Endothelial cell of umbilical vein (primary cell): ENCODE data around the gene NOD2. TPM values are rescaled to one million over a fixed set of nuclear protein-coding genes. Genes with fewer than 3 reads are reported as not detected.

Source experiments
- BruUV-seq: library from RNA; stranded (reverse); fragments of 400-500 nt; replicated peaks from 2 replicates; lab custom pipeline; 2021; lab: Mats Ljungman, UMichigan
- CTCF ChIA-PET: fragments of 300-600, 350-600 bp; sonication (Branson Sonifier 250); formaldehyde crosslinking; loops from one replicate; lab custom pipeline; 2021; ENCODE audit warnings: antibody characterized with exemption, inconsistent platforms; lab: Charles Lee
- POLR2A ChIA-PET: fragments of 300-600, 350-600 bp; sonication (Branson Sonifier 250); formaldehyde crosslinking; loops from one replicate; lab custom pipeline; 2021; ENCODE audit warnings: antibody characterized with exemption, inconsistent platforms; lab: Charles Lee
- DNase-seq: peaks from one replicate; pipeline ENCODE4 v3.0.0-alpha.2; 2011; ENCODE audit warnings: low read depth, low spot score
- FAIRE-seq: peaks from 2 replicates; lab custom pipeline; 2011; peaks lifted over from hg19 to GRCh38; lab: Jason Lieb, UNC
- H2AFZ ChIP-seq: 2 replicates; pipeline ENCODE4 v1.6.0; 2012; ENCODE audit warnings: low read depth, low read length, control low read depth, inconsistent platforms
- H3K27ac ChIP-seq: 2 replicates; pipeline ENCODE4 v1.5.1; 2011; ENCODE audit warnings: low read depth, mild to moderate bottlenecking, control low read depth, low read length, moderate library complexity; ENCODE audit not compliant: insufficient read depth
- H3K27me3 ChIP-seq, 2 experiments: 2 replicates each; pipeline versions ENCODE4 v1.6.0 to v1.6.1; 2011; ENCODE audit warnings: low read length in 2 of 2, mixed read lengths in 1 of 2; ENCODE audit not compliant: control insufficient read depth in 2 of 2, insufficient read depth in 2 of 2
- H3K36me3 ChIP-seq, 2 experiments: 2 replicates in 1 of 2; 3 replicates in 1 of 2; pipeline ENCODE4 v1.5.1; 2011; ENCODE audit warnings: low read length in 2 of 2, mild to moderate bottlenecking in 1 of 2, moderate library complexity in 1 of 2; ENCODE audit not compliant: control insufficient read depth in 2 of 2, insufficient read depth in 2 of 2; ENCODE audit errors: extremely low read depth in 1 of 2
- H3K4me1 ChIP-seq: 3 replicates; pipeline ENCODE4 v1.5.1; 2011; ENCODE audit warnings: mild to moderate bottlenecking, low read length; ENCODE audit not compliant: control insufficient read depth, insufficient read depth; ENCODE audit errors: extremely low read depth
- H3K4me2 ChIP-seq: 2 replicates; pipeline ENCODE4 v1.6.1; 2011; ENCODE audit warnings: low read length, control low read depth, mixed read lengths; ENCODE audit not compliant: insufficient read depth
- H3K4me3 ChIP-seq, 3 experiments: fragments of 200-600 bp in 1 of 3; sonication (generic), shearing (Covaris generic) in 1 of 3; replicated peaks in 1 of 3; 2 replicates each; pipeline ENCODE4 v1.5.1; 2011 to 2016; ENCODE audit warnings: control low read depth in 3 of 3, low read length in 3 of 3, mild to moderate bottlenecking in 2 of 3, inconsistent platforms in 1 of 3, low read depth in 1 of 3, moderate library complexity in 1 of 3; ENCODE audit not compliant: insufficient read depth in 1 of 3
- H3K79me2 ChIP-seq: 2 replicates; pipeline ENCODE4 v1.6.0; 2012; ENCODE audit warnings: low read length, inconsistent platforms; ENCODE audit not compliant: control insufficient read depth, insufficient read depth
- H3K9ac ChIP-seq: replicated peaks from 2 replicates; pipeline ENCODE3; 2011; ENCODE audit warnings: low read length, control low read depth; ENCODE audit not compliant: insufficient read depth; ENCODE audit errors: extremely low read depth
- H3K9me1 ChIP-seq: replicated peaks from 3 replicates; pipeline ENCODE4 v1.6.0; 2011; ENCODE audit warnings: mild to moderate bottlenecking, low read length; ENCODE audit not compliant: control insufficient read depth, insufficient read depth; ENCODE audit errors: extremely low read depth
- H3K9me3 ChIP-seq: replicated peaks from 2 replicates; pipeline ENCODE4 v1.5.1; 2012; ENCODE audit warnings: low read length, inconsistent platforms; ENCODE audit not compliant: control insufficient read depth, insufficient read depth
- H4K20me1 ChIP-seq: replicated peaks from 2 replicates; pipeline ENCODE3; 2011; ENCODE audit warnings: mild to moderate bottlenecking, low read length; ENCODE audit not compliant: control insufficient read depth, insufficient read depth; ENCODE audit errors: extremely low read depth
- EZH2 ChIP-seq: IDR thresholded peaks from 2 replicates; pipeline ENCODE4 v1.6.1; 2012; ENCODE audit warnings: borderline replicate concordance, low read depth, mild to moderate bottlenecking, moderate library complexity, low read length, inconsistent platforms; ENCODE audit not compliant: severe bottlenecking
- FOS ChIP-seq: IDR thresholded peaks from 2 replicates; pipeline ENCODE4 v1.6.1; 2011; ENCODE audit warnings: mild to moderate bottlenecking, low read length, moderate library complexity, borderline replicate concordance; ENCODE audit not compliant: insufficient read depth
- GATA2 ChIP-seq: IDR thresholded peaks from 2 replicates; pipeline ENCODE4 v1.7.0; 2011; ENCODE audit warnings: low read depth, mild to moderate bottlenecking, moderate library complexity, mixed read lengths, low read length; ENCODE audit not compliant: insufficient read length, insufficient read depth
- JUN ChIP-seq: IDR thresholded peaks from 2 replicates; pipeline ENCODE4 v1.6.1; 2011; ENCODE audit warnings: borderline replicate concordance, low read depth; ENCODE audit not compliant: insufficient read length, insufficient read depth
- MYC ChIP-seq: IDR thresholded peaks from one replicate; pipeline ENCODE4 v1.6.1; 2011; ENCODE audit warnings: mild to moderate bottlenecking, low read depth, low read length
- POLR2A ChIP-seq: IDR thresholded peaks from 2 replicates; pipeline ENCODE4 v1.6.1; 2012; ENCODE audit warnings: low read depth, mild to moderate bottlenecking, control low read depth, low read length
- POLR2AphosphoS5 ChIP-seq: IDR thresholded peaks from 2 replicates; pipeline ENCODE4 v1.6.1; 2012; ENCODE audit warnings: low read depth, mild to moderate bottlenecking, control low read depth, low read length, moderate library complexity; ENCODE audit not compliant: insufficient read depth
- dilution Hi-C: fragments of 300-500 bp; cut with MboI; formaldehyde crosslinking; loops from one replicate; pipeline ENCODE4 v1.15.0; 2019; ENCODE audit warnings: low sequenced_read_pairs; ENCODE audit not compliant: extremely low pct_ligation_motif_present
- intact Hi-C: fragments of 100-400 bp; cut with micrococcal nuclease; formaldehyde crosslinking; loops from one replicate; pipeline ENCODE4 v1.10.0; 2022
- polyA plus RNA-seq, 4 experiments: library from polyadenylated mRNA; depleted of rRNA in 3 of 4; stranded (reverse) in 3 of 4; unstranded in 1 of 4; fragments of >200 nt; gene quantifications; 2 replicates each; pipeline versions ENCODE4 v1.2.1 to v1.2.3, GENCODE V29; 2011 to 2012; ENCODE audit warnings: missing spikeins in 1 of 4
- total RNA-seq: library from RNA; stranded (reverse); gene quantifications from 2 replicates; pipeline ENCODE4 v1.2.3, GENCODE V29; 2021
- TF ChIP-seq, protein P1 (sequence below): IDR thresholded peaks from 2 replicates; pipeline ENCODE4 v1.6.1; 2011; ENCODE audit not compliant: insufficient read depth, insufficient read length
- TF ChIP-seq, protein P2 (sequence below), 2 donors: IDR thresholded peaks; 1 replicate in 1 of 2; 2 replicates in 1 of 2; pipeline ENCODE4 v1.5.1; 2011; ENCODE audit warnings: low read length in 2 of 2, mild to moderate bottlenecking in 2 of 2, moderate library complexity in 2 of 2, control low read depth in 1 of 2, inconsistent platforms in 1 of 2, low read depth in 1 of 2; ENCODE audit not compliant: insufficient read depth in 1 of 2; ENCODE audit errors: extremely low read depth in 1 of 2

The NOD2 gene
- total and polyA plus RNA-seq, 2 donors (not counting 3 experiments of a cell fraction or from before 2014, with no cell fraction given) = 0.07 to 0.58 TPM

DNA sequence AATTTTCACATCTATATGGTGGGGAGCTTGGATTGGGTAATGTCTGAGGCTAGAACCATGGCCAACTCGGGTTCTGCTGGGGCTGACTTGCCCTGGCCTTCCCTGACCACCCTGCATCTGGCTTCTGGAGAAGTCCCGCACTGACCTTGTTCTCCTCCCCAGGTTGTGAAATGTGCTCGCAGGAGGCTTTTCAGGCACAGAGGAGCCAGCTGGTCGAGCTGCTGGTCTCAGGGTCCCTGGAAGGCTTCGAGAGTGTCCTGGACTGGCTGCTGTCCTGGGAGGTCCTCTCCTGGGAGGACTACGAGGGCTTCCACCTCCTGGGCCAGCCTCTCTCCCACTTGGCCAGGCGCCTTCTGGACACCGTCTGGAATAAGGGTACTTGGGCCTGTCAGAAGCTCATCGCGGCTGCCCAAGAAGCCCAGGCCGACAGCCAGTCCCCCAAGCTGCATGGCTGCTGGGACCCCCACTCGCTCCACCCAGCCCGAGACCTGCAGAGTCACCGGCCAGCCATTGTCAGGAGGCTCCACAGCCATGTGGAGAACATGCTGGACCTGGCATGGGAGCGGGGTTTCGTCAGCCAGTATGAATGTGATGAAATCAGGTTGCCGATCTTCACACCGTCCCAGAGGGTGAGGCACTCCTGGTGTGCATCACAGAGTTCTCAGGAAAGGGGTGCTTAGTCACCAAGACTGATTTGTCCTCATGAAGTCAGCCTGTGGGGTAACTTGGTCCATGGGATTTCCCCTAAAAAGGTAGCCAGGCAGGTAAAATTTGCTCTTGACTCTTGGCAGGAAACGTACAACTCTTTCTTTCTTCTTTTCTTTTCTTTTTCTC, 6.1 kb downstream of the NOD2 start:
- intact Hi-C loops = no loop called here
- no TSS peak for BruUV-seq

DNA sequence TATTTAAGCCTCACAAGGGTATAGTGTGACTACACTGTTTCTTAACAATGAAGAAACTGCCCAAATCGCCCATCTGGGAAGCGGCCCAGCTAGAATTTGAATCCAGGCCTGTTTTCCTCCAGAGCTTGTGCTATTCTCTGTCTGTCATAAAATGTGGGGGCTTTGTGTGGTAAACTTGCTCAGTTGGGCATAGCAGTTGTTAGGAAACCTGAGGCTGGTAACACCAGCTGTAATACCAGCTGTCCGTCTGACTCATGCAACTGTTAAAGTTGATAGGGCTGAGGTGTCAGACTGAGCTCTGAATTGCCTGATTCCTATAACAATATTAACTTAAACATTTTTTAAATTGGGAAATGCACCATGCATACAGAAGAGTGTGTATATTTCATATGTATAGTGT, 9.3 kb downstream of the NOD2 start:
- dilution Hi-C loops (no loop called here), intact Hi-C loops (no loop called here)
- DNase-seq (no peak), FAIRE-seq (no peak)
- ChIA-PET CTCF (interaction anchor here (1.0 to 1.7 kb wide), 3 partner anchors 13 to 104 kb away, joined by 3 to 7 read pairs (median 4); no protein-coding TSS in a partner anchor), POLR2A (no interaction called here)
- no TSS peak for BruUV-seq
- no peak overlapping the region for H3K4me2 ChIP-seq
- H3K9me3 ChIP-seq = peaks cover 2% of the 10 kb centered on the region
- H3K27me3 ChIP-seq = no peaks in the 10 kb centered on the region
- H4K20me1 ChIP-seq = no peaks in the 10 kb centered on the region
- H3K9ac ChIP-seq = no peak overlapping the region
- H3K36me3 ChIP-seq = no peaks in the 10 kb centered on the region
- H2AFZ ChIP-seq = no peak overlapping the region
- H3K79me2 ChIP-seq = no peaks in the 10 kb centered on the region
- H3K27ac ChIP-seq = no peak overlapping the region
- peaks cover 6% of the 10 kb centered on the region for H3K4me1 ChIP-seq
- H3K9me1 ChIP-seq = no peaks in the 10 kb centered on the region
- TF ChIP-seq, protein P1, sequence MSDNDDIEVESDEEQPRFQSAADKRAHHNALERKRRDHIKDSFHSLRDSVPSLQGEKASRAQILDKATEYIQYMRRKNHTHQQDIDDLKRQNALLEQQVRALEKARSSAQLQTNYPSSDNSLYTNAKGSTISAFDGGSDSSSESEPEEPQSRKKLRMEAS = no peak
- TF ChIP-seq, protein P2, sequence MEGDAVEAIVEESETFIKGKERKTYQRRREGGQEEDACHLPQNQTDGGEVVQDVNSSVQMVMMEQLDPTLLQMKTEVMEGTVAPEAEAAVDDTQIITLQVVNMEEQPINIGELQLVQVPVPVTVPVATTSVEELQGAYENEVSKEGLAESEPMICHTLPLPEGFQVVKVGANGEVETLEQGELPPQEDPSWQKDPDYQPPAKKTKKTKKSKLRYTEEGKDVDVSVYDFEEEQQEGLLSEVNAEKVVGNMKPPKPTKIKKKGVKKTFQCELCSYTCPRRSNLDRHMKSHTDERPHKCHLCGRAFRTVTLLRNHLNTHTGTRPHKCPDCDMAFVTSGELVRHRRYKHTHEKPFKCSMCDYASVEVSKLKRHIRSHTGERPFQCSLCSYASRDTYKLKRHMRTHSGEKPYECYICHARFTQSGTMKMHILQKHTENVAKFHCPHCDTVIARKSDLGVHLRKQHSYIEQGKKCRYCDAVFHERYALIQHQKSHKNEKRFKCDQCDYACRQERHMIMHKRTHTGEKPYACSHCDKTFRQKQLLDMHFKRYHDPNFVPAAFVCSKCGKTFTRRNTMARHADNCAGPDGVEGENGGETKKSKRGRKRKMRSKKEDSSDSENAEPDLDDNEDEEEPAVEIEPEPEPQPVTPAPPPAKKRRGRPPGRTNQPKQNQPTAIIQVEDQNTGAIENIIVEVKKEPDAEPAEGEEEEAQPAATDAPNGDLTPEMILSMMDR (IDR thresholded peaks at IDR 0.05; ENCODE audit: extremely low read depth in 1 of 2, insufficient read depth in 1 of 2, low read depth in 1 of 2, low read length in 2 of 2) = no peak
- TF ChIP-seq FOS (no peak), GATA2 (no peak), EZH2 (no peak), POLR2AphosphoS5 (no peak), JUN (no peak), POLR2A (no peak), MYC (no peak)
- H3K4me3 ChIP-seq = no peak overlapping the region

More for the DNA sequence above, 6.1 kb downstream of the NOD2 start:
- Histone ChIP-seq H3K9me1 (no peaks in the 10 kb centered on the region), H3K9ac (no peak overlapping the region), H3K4me3 (no peak overlapping the region), H3K36me3 (no peaks in the 10 kb centered on the region), H3K27ac (no peak overlapping the region), H3K9me3 (peaks cover 2% of the 10 kb centered on the region), H3K27me3 (no peaks in the 10 kb centered on the region), H3K4me2 (no peak overlapping the region), H3K79me2 (no peaks in the 10 kb centered on the region), H3K4me1 (no peaks in the 10 kb centered on the region), H2AFZ (no peak overlapping the region), H4K20me1 (no peaks in the 10 kb centered on the region)
- FAIRE-seq (no peak), DNase-seq (no peak)
- dilution Hi-C loops = no loop called here
- ChIA-PET CTCF (interaction anchor here (1.1 kb wide), 1 partner anchor 37 kb away, joined by 3 read pairs; no protein-coding TSS in a partner anchor), POLR2A (no interaction called here)
- TF ChIP-seq EZH2 = no peak
- no peak for TF ChIP-seq MYC
